Neural progenitor cell (in vitro differentiated cells): ENCODE data around the gene CERS2. TPM values are rescaled to one million over a fixed set of nuclear protein-coding genes. Genes with fewer than 3 reads are reported as not detected.
A peak's percentile ranks its signal among the peaks of the same experiment; 100 is the strongest.

Experiments
- DNase-seq: peaks from one replicate; pipeline ENCODE4 v3.0.0-alpha.2; 2016; ENCODE audit warnings: low spot score
- H2AFZ ChIP-seq: fragments of 200-600 bp; sonication (generic); replicated peaks from 2 replicates; pipeline ENCODE4 v1.6.1; 2016; ENCODE audit warnings: antibody characterized with exemption
- H3F3A ChIP-seq: fragments of 200-600 bp; sonication (generic); 2 replicates; pipeline ENCODE4 v1.6.1; 2016; ENCODE audit warnings: antibody characterized with exemption, low read depth
- H3K27ac ChIP-seq: fragments of 200-600 bp; sonication (generic); 2 replicates; pipeline ENCODE4 v1.5.1; 2016; ENCODE audit warnings: mild to moderate bottlenecking
- H3K27me3 ChIP-seq: fragments of 200-600 bp; sonication (generic); 2 replicates; pipeline ENCODE4 v1.6.1; 2016; ENCODE audit warnings: mild to moderate bottlenecking, moderate library complexity
- H3K36me3 ChIP-seq: fragments of 200-600 bp; sonication (generic); 2 replicates; pipeline ENCODE4 v1.5.1; 2016
- H3K4me1 ChIP-seq: fragments of 200-600 bp; sonication (generic); 2 replicates; pipeline ENCODE4 v1.6.1; 2016; ENCODE audit warnings: mixed run types
- H3K4me2 ChIP-seq: fragments of 200-600 bp; sonication (generic); 2 replicates; pipeline ENCODE4 v1.6.1; 2016
- H3K4me3 ChIP-seq: fragments of 200-600 bp; sonication (generic); 2 replicates; pipeline ENCODE4 v1.5.1; 2016
- H3K79me2 ChIP-seq: fragments of 200-600 bp; sonication (generic); 2 replicates; pipeline ENCODE4 v1.6.1; 2016; ENCODE audit warnings: low read depth
- H3K9ac ChIP-seq: fragments of 200-600 bp; sonication (generic); 2 replicates; pipeline ENCODE4 v1.6.1; 2016
- H3K9me3 ChIP-seq: fragments of 200-600 bp; sonication (generic); 2 replicates; pipeline ENCODE4 v1.5.1; 2016; ENCODE audit warnings: low read depth
- H4K20me1 ChIP-seq: fragments of 200-600 bp; sonication (generic); 2 replicates; pipeline ENCODE4 v1.6.1; 2016; ENCODE audit warnings: low read depth
- H3K27ac Mint-ChIP-seq: 3 replicates; pipeline ENCODE4 v1.8.0; 2021; ENCODE audit warnings: mixed read lengths
- H3K27me3 Mint-ChIP-seq: 2 replicates; pipeline ENCODE4 v1.8.0; 2022; ENCODE audit warnings: low read depth, mild to moderate bottlenecking, inconsistent platforms, moderate library complexity, mixed read lengths; ENCODE audit not compliant: insufficient read depth
- H3K36me3 Mint-ChIP-seq: 3 replicates; pipeline ENCODE4 v1.8.0; 2021; ENCODE audit warnings: mixed read lengths
- H3K4me1 Mint-ChIP-seq: 3 replicates; pipeline ENCODE4 v1.8.0; 2021; ENCODE audit warnings: mixed read lengths
- H3K4me3 Mint-ChIP-seq: 3 replicates; pipeline ENCODE4 v1.8.0; 2021; ENCODE audit warnings: mild to moderate bottlenecking, moderate library complexity, mixed read lengths
- H3K9me3 Mint-ChIP-seq: 3 replicates; pipeline ENCODE4 v1.8.0; 2020; ENCODE audit warnings: mixed read lengths
- EZH2 ChIP-seq: fragments of 200-600 bp; sonication (generic); IDR thresholded peaks from 2 replicates; pipeline ENCODE4 v1.6.1; 2017; ENCODE audit warnings: antibody characterized with exemption, mild to moderate bottlenecking, moderate library complexity
- EZH2phosphoT487 ChIP-seq: fragments of 200-600 bp; sonication (generic); IDR thresholded peaks from 2 replicates; pipeline ENCODE4 v1.6.1; 2017; ENCODE audit warnings: antibody characterized with exemption
- total RNA-seq: library from RNA; depleted of rRNA; stranded (reverse); fragments of >200 nt; gene quantifications from 2 replicates; pipeline ENCODE4 v1.2.3, GENCODE V29; 2015; ENCODE audit warnings: low replicate concordance
- TF ChIP-seq, protein P1 (sequence below): fragments of 200-600 bp; sonication (generic); IDR thresholded peaks from 2 replicates; pipeline ENCODE4 v1.5.1; 2017; ENCODE audit warnings: antibody characterized with exemption, mild to moderate bottlenecking

The CERS2 gene
- total RNA-seq, 1 donor from 2014 or later: 104 TPM

DNA sequence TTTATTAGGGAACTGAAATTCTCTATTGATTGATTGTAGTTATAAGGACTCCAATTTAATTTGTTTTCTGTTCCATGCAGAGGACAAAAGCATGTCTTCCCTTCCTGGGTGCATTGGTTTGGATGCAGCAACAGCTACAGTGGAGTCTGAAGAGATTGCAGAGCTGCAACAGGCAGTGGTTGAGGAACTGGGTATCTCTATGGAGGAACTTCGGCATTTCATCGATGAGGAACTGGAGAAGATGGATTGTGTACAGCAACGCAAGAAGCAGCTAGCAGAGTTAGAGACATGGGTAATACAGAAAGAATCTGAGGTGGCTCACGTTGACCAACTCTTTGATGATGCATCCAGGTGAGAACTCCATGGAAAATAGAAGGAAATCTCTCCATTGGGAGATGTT lies 47.0 kb downstream of the CERS2 start:
- H3K27ac Mint-ChIP-seq: no peak overlapping the region

DNA sequence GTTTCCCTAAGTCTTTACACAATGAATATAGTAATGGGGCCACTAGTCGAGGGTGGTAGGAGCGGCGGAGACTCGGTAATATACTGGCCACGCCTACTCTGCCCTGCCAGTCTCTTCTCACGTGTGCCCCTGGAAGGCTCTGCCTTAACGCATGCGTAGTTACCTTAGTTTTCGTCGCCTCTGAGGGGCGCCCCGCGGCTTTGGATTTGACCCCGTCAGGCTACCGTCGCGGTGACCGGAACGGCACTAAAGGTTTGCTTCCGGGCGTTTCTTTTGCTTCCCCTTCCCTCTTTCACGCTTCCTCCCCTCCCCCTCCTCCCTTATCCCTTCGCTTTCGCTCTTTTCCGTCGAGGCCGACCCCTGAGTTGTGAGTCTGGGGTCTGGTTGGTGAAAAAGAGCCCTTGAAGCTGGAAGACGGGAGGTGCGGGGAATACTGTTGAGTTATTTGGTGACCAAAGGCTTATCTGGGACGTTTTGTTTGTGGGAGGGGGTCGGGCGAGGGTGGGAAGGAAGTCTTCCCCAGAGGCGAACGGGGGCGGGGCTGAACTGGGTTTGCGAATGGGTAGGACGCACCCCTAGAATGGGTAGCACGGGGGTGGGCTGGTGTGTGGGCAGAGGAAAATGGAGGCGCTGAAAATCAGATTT lies 48.4 kb downstream of the CERS2 start, which contains the start of gene SETDB1:
Gene SETDB1, plus strand, starts transcription at position 267 of the 645 bp plus-strand sequence. CDS start 1,352 bp downstream, outside the sequence.
- Histone ChIP-seq H2AFZ (peak within 1 kb of the TSS; percentile 90), H3K27ac (peak within 1 kb of the TSS; percentile 63), H3F3A (peaks cover 26% of the 10 kb centered on the region), H3K9me3 (no peaks in the 10 kb centered on the region), H3K4me1 (no peaks in the 10 kb centered on the region), H3K9ac (peak within 1 kb of the TSS; percentile 54), H3K36me3 (peaks cover 21% of the 10 kb centered on the region), H4K20me1 (no peaks in the 10 kb centered on the region), H3K27me3 (no peaks in the 10 kb centered on the region), H3K4me3 (peak within 1 kb of the TSS; percentile 73), H3K79me2 (peaks cover 32% of the 10 kb centered on the region), H3K4me2 (peak within 1 kb of the TSS; percentile 94)
- Mint-ChIP-seq H3K4me1 (peaks cover 23% of the 10 kb centered on the region), H3K27me3 (peaks cover 10% of the 10 kb centered on the region), H3K9me3 (peaks cover 8% of the 10 kb centered on the region), H3K27ac (peak within 1 kb of the TSS; percentile 99), H3K36me3 (peaks cover 33% of the 10 kb centered on the region), H3K4me3 (peak within 1 kb of the TSS; percentile 99)
- peak; percentile 95 for DNase-seq
- TF ChIP-seq, protein P1, sequence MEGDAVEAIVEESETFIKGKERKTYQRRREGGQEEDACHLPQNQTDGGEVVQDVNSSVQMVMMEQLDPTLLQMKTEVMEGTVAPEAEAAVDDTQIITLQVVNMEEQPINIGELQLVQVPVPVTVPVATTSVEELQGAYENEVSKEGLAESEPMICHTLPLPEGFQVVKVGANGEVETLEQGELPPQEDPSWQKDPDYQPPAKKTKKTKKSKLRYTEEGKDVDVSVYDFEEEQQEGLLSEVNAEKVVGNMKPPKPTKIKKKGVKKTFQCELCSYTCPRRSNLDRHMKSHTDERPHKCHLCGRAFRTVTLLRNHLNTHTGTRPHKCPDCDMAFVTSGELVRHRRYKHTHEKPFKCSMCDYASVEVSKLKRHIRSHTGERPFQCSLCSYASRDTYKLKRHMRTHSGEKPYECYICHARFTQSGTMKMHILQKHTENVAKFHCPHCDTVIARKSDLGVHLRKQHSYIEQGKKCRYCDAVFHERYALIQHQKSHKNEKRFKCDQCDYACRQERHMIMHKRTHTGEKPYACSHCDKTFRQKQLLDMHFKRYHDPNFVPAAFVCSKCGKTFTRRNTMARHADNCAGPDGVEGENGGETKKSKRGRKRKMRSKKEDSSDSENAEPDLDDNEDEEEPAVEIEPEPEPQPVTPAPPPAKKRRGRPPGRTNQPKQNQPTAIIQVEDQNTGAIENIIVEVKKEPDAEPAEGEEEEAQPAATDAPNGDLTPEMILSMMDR: no peak
- TF ChIP-seq EZH2 (no peak), EZH2phosphoT487 (no peak)

More for the DNA sequence above, 47.0 kb downstream of the CERS2 start:
- H4K20me1 ChIP-seq: no peaks in the 10 kb centered on the region
- H3K36me3 ChIP-seq: peaks cover 33% of the 10 kb centered on the region
- no peak overlapping the region for H2AFZ ChIP-seq
- peaks cover 29% of the 10 kb centered on the region for H3F3A ChIP-seq
- no peaks in the 10 kb centered on the region for H3K27me3 ChIP-seq
- H3K4me2 ChIP-seq: peak overlapping the region; percentile 94
- Mint-ChIP-seq H3K4me1 (peaks cover 16% of the 10 kb centered on the region), H3K4me3 (peak overlapping the region; percentile 99), H3K9me3 (peaks cover 15% of the 10 kb centered on the region), H3K27me3 (peaks cover 10% of the 10 kb centered on the region), H3K36me3 (peaks cover 43% of the 10 kb centered on the region)
- no peak for DNase-seq
- TF ChIP-seq EZH2phosphoT487 (no peak), EZH2 (no peak)
- TF ChIP-seq, protein P1: no peak
- H3K79me2 ChIP-seq: peaks cover 45% of the 10 kb centered on the region
- no peak overlapping the region for H3K4me3 ChIP-seq
- no peaks in the 10 kb centered on the region for H3K4me1 ChIP-seq
- no peak overlapping the region for H3K27ac ChIP-seq
- H3K9ac ChIP-seq: no peak overlapping the region
- no peaks in the 10 kb centered on the region for H3K9me3 ChIP-seq

DNA sequence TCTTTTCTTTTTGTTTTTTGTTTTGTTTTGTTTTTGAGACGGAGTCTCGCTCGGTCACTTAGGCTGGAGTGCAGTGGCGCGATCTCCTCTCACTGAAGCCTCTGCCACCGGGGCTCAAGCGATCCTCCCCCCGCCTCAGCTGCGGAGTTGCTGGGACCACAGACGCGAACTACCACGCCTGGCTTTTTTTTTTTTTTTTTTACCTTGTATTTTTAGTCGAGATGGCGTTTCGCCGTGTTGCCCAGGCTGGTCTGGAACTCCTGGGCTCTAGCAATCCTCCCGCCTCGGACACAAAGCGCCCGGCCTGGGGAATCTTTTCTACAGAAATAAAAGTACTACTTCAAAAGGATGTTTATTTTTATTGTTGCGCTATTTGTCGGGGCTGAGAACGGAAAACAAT lies 49.6 kb downstream of the CERS2 start:
- no peak overlapping the region for H3K4me2 ChIP-seq
- Mint-ChIP-seq H3K36me3 (peaks cover 26% of the 10 kb centered on the region), H3K4me3 (peak overlapping the region; percentile 43), H3K4me1 (peaks cover 23% of the 10 kb centered on the region), H3K9me3 (peaks cover 3% of the 10 kb centered on the region), H3K27me3 (peaks cover 8% of the 10 kb centered on the region), H3K27ac (no peak overlapping the region)
- H3K27ac ChIP-seq: no peak overlapping the region
- H4K20me1 ChIP-seq: no peaks in the 10 kb centered on the region
- TF ChIP-seq EZH2phosphoT487 (no peak), EZH2 (no peak)
- TF ChIP-seq, protein P1: no peak
- H3K36me3 ChIP-seq: peaks cover 15% of the 10 kb centered on the region
- H3K79me2 ChIP-seq: peaks cover 25% of the 10 kb centered on the region
- no peak overlapping the region for H3K9ac ChIP-seq
- DNase-seq: no peak
- no peaks in the 10 kb centered on the region for H3K9me3 ChIP-seq
- no peak overlapping the region for H3K4me3 ChIP-seq
- H3K27me3 ChIP-seq: no peaks in the 10 kb centered on the region
- H2AFZ ChIP-seq: no peak overlapping the region
- H3F3A ChIP-seq: peaks cover 26% of the 10 kb centered on the region
- H3K4me1 ChIP-seq: no peaks in the 10 kb centered on the region
